ENCODE measurements around the gene PTPRE.

GRCh38 chr10:127904311-127905000, 2.4 kb upstream of the PTPRE start:
- TF ChIP-seq GATA2 (IDR thresholded peaks at IDR 0.05; ENCODE audit: low read depth, low read length): no peak
- no peak for TF ChIP-seq GATA3 (IDR thresholded peaks at IDR 0.05; ENCODE audit: low read depth, low read length)

Measured in SH-SY5Y (cell line).